GM19351 (cell line): ENCODE data around the gene PTCH2.

Experiments used
- ATAC-seq: cut with Tn5 transposase; IDR thresholded peaks from one replicate; pipeline ENCODE4 v1.9.1; 2021; ENCODE audit warnings: mild to moderate bottlenecking, moderate library complexity; ENCODE audit not compliant: unreplicated experiment

The PTCH2 gene

GRCh38 chr1:44780583-44781121, 62.4 kb downstream of the PTCH2 start:
- no peak for ATAC-seq

- ATAC-seq: no peak
Observed at GRCh38 chr1:44778705-44779576, 64.1 kb downstream of the PTCH2 start.

- no peak for ATAC-seq
Observed at GRCh38 chr1:44777969-44778635, 65.0 kb downstream of the PTCH2 start.

- ATAC-seq: no peak
Observed at GRCh38 chr1:44777547-44777946, 65.5 kb downstream of the PTCH2 start.

- no peak for ATAC-seq
Observed at GRCh38 chr1:44776730-44777068, 66.4 kb downstream of the PTCH2 start.

- ATAC-seq: peak; percentile 16
Observed at GRCh38 chr1:44775930-44776729, 66.9 kb downstream of the PTCH2 start.

GRCh38 chr1:44775078-44775929, 67.7 kb downstream of the PTCH2 start, which contains the start of gene RPS8:
RPS8 (plus strand) TSS chr1:44775540; CDS start chr1:44775597, 57 bp downstream.
- peak; percentile 82 for ATAC-seq
